IgD-negative memory B cell (primary cell): ENCODE measurements around the gene ZDHHC15. TPM values are rescaled to one million over a fixed set of nuclear protein-coding genes. Genes with fewer than 3 reads are reported as not detected.
"Not testable (repeated sequence)": the region's sequence is repeated elsewhere in the genome, so short reads cannot be mapped to it uniquely, and the experiment has no call there.

Experiments used
- H3K27ac Mint-ChIP-seq, 3 donors: one replicate each; pipeline ENCODE4 v1.8.0; 2020 to 2022; ENCODE audit warnings: mild to moderate bottlenecking in 3 of 3, mixed read lengths in 3 of 3, moderate library complexity in 1 of 3
- H3K27me3 Mint-ChIP-seq: one replicate; pipeline ENCODE4 v1.8.0; 2021; ENCODE audit warnings: mixed read lengths
- H3K36me3 Mint-ChIP-seq: one replicate; pipeline ENCODE4 v1.8.0; 2020; ENCODE audit warnings: mild to moderate bottlenecking, mixed read lengths
- H3K4me1 Mint-ChIP-seq, 3 donors: one replicate each; pipeline ENCODE4 v1.8.0; 2020 to 2022; ENCODE audit warnings: mixed read lengths in 3 of 3, mild to moderate bottlenecking in 1 of 3
- H3K4me3 Mint-ChIP-seq, 4 donors: one replicate each; pipeline ENCODE4 v1.8.0; 2020 to 2022; ENCODE audit warnings: mild to moderate bottlenecking in 4 of 4, mixed read lengths in 4 of 4, moderate library complexity in 3 of 4
- H3K9me3 Mint-ChIP-seq, 3 donors: one replicate each; pipeline ENCODE4 v1.8.0; 2020 to 2021; ENCODE audit warnings: mixed read lengths in 3 of 3, mild to moderate bottlenecking in 1 of 3
- polyA plus RNA-seq: library from polyadenylated mRNA; unstranded; fragments of 300-500 nt; fragmentation: Illumina TruSeq; gene quantifications from one replicate; pipeline ENCODE4 v1.2.3, GENCODE V29; 2021

The ZDHHC15 gene
- polyA plus RNA-seq, 1 donor from 2014 or later = not detected

DNA sequence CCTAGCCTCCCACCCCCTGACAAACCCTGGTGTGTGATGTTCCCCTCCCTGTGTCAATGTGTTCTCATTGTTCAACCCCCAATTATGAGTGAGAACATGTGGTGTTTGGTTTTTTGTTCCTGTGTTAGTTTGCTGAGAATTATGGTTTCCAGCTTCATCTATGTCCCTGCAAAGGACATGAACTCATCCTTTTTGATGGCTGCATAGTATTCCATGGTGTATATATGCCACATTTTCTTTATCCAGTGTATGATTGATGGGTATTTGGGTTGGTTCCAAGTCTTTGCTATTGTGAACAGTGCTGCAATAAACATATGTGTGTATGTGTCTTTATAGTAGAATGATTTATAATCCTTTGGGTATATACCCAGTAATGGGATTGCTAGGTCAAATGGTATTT, 174.2 kb downstream of the ZDHHC15 start:
- not testable (repeated sequence) for H3K4me1 Mint-ChIP-seq, H3K27ac Mint-ChIP-seq, H3K4me3 Mint-ChIP-seq, H3K27me3 Mint-ChIP-seq, H3K36me3 Mint-ChIP-seq
- peaks cover 4 to 11% (median 7%) of the 10 kb centered on the region in 3 donors for H3K9me3 Mint-ChIP-seq

DNA sequence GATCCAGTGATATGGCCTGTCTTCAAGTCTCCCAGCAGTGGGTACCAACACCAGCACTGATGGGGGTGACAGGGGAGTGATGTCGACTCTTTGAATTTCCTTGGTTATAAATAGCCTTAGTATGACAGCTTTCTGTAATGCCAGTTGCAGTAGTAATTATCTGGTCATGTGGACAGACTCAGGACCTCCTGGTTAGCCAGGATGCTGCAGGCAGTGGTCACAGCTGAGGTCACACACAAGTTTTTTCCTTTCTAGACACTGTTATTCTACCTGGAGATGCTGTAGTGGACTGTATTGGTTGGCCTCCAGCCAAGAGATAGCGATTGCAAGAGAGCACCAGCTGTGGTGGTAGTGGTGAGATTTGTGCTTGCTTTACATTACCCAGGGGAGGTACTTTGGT, 185.3 kb downstream of the ZDHHC15 start:
- no peak overlapping the region for H3K27ac Mint-ChIP-seq
- H3K4me1 Mint-ChIP-seq = no peaks in the 10 kb centered on the region
- peaks cover 0 to 7% (median 3%) of the 10 kb centered on the region in 3 donors for H3K9me3 Mint-ChIP-seq
- H3K36me3 Mint-ChIP-seq = peaks cover 7% of the 10 kb centered on the region
- no peak overlapping the region for H3K4me3 Mint-ChIP-seq
- no peaks in the 10 kb centered on the region for H3K27me3 Mint-ChIP-seq

GRCh38 chrX:75335127-75335458, 187.7 kb downstream of the ZDHHC15 start:
- no peak overlapping the region for H3K27ac Mint-ChIP-seq
- H3K27me3 Mint-ChIP-seq = no peaks in the 10 kb centered on the region
- peaks cover 19% of the 10 kb centered on the region for H3K36me3 Mint-ChIP-seq
- no peak overlapping the region for H3K4me3 Mint-ChIP-seq
- no peaks in the 10 kb centered on the region for H3K4me1 Mint-ChIP-seq
- H3K9me3 Mint-ChIP-seq = peaks cover 2 to 12% (median 10%) of the 10 kb centered on the region in 3 donors

DNA sequence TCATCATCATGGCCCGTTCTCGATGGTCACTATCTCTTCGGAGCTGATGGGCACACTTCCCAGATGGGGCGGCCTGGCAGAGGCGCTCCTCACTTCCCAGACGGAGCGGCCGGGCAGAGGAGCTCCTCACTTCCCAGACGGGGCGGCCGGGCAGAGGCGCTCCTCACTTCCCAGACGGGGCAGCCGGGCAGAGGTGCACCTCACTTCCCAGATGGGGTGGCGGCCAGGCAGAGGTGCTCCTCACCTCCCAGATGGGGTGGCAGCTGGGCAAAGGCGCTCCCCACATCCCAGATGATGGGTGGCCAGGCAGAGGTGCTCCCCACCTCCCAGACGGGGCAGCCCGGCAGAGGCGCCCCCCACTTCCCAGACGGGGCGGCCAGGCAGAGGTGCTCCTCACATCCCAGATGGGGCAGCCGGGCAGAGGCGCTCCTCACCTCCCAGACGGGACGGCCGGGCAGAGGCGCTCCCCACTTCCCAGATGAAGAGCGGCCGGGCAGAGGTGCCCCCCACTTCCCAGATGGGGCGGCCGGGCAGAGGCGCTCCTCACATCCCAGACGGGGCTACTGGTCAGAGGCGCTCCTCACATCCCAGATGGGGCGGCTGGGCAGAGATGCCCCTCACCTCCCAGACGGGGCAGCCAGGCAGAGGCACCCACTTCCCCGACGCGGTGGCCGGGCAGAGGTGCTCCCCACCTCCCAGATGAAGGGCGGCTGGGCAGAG, 188.3 kb downstream of the ZDHHC15 start:
- not testable (repeated sequence) for H3K4me3 Mint-ChIP-seq, H3K27ac Mint-ChIP-seq, H3K27me3 Mint-ChIP-seq, H3K4me1 Mint-ChIP-seq
- Mint-ChIP-seq H3K9me3 (peaks cover 2 to 12% (median 12%) of the 10 kb centered on the region in 3 donors), H3K36me3 (peaks cover 19% of the 10 kb centered on the region)

DNA sequence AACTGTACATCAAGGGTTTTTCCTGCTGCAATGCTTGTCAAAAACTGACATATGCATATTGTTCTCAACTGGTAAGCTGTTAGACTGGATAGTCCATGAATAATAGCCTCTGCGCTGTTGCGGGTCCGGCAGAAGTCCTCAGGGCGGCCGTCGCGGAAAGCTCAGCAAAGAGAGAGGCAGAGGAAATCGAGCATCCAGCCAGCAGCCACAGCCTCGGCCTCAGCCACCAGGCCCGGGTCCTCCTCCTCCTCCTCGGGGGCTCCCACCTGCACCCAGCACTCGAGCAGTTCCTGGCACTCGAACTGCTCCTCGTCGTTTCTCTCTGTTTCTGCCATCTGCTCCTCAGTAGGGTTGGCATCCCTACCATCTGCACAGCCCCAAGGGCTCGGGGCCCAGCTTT, 195.2 kb downstream of the ZDHHC15 start:
- Mint-ChIP-seq H3K4me3 (no peak overlapping the region), H3K36me3 (peaks cover 25% of the 10 kb centered on the region), H3K4me1 (no peaks in the 10 kb centered on the region), H3K9me3 (peaks cover 2 to 20% (median 18%) of the 10 kb centered on the region in 3 donors), H3K27ac (no peak overlapping the region), H3K27me3 (no peaks in the 10 kb centered on the region)

Other genes starting within 250 kb of the ZDHHC15 start
- 20.2 TPM for gene UPRT, start 249.0 kb downstream of the ZDHHC15 start, polyA plus RNA-seq